HepG2 (cell line): Measurements from ENCODE around the gene SRRM3. TPM values are rescaled to one million over a fixed set of nuclear protein-coding genes. Genes with fewer than 3 reads are reported as not detected.

Experiments
- AKNA ChIP-seq: sonication (generic); formaldehyde crosslinking; IDR thresholded peaks from 2 replicates; pipeline ENCODE4 v1.4.0; 2020; ENCODE audit warnings: missing genetic modification reagents, borderline replicate concordance
- CC2D1A ChIP-seq: sonication (generic); formaldehyde crosslinking; IDR thresholded peaks from 2 replicates; pipeline ENCODE4 v1.8.1; 2023; ENCODE audit warnings: mild to moderate bottlenecking, missing genetic modification reagents
- FOXA1 ChIP-seq, 2 experiments: fragments of 450-650 bp in 1 of 2; sonication (generic) in 1 of 2; formaldehyde crosslinking in 1 of 2; IDR thresholded peaks; 2 replicates each; pipeline versions ENCODE4 v1.4.0 to v1.6.1; 2016 to 2020; ENCODE audit warnings: missing genetic modification reagents in 1 of 2
- PATZ1 ChIP-seq: sonication (generic); formaldehyde crosslinking; IDR thresholded peaks from 2 replicates; pipeline ENCODE4 v1.4.0; 2020; ENCODE audit warnings: missing genetic modification reagents
- SKI ChIP-seq: fragments of 450-650 bp; IDR thresholded peaks from one replicate; pipeline ENCODE4 v1.6.1; 2018; ENCODE audit warnings: mild to moderate bottlenecking; ENCODE audit not compliant: partially characterized antibody
- SNAPC2 ChIP-seq: sonication (generic); formaldehyde crosslinking; IDR thresholded peaks from 2 replicates; pipeline ENCODE4 v1.8.1; 2022; ENCODE audit warnings: mild to moderate bottlenecking, missing genetic modification reagents
- ZFP91 ChIP-seq: sonication (generic); formaldehyde crosslinking; IDR thresholded peaks from 2 replicates; pipeline ENCODE4 v1.9.0; 2022; ENCODE audit warnings: missing genetic modification reagents, mild to moderate bottlenecking, borderline replicate concordance
- ZSCAN29 ChIP-seq: sonication (generic); formaldehyde crosslinking; conservative IDR thresholded peaks from 2 replicates; pipeline ENCODE4 v1.4.0; 2020; ENCODE audit warnings: mild to moderate bottlenecking, missing genetic modification reagents
- polyA plus RNA-seq, 8 experiments: library from polyadenylated mRNA; depleted of rRNA in 3 of 8; stranded (reverse) in 7 of 8; unstranded in 1 of 8; fragments of >200 nt; fragmentation: Illumina TruSeq in 4 of 8; extraction: Trizol in 4 of 8; gene quantifications; 2 replicates each; pipeline versions ENCODE4 v1.2.1 to v1.2.3, GENCODE V29; 2011 to 2016; ENCODE audit warnings: low read depth in 4 of 8, missing spikeins in 1 of 8, mixed read lengths in 1 of 8; ENCODE audit not compliant: insufficient read depth in 1 of 8
- total RNA-seq, 5 experiments: library from RNA; depleted of rRNA; stranded (reverse); fragments of >200 nt; fragmentation: Illumina TruSeq; extraction: Trizol; gene quantifications; 2 replicates each; pipeline ENCODE4 v1.2.3, GENCODE V29; 2016; ENCODE audit warnings: low read depth in 1 of 5
- TF ChIP-seq, protein P1 (sequence below): IDR thresholded peaks from 2 replicates; pipeline ENCODE4 v1.6.1; 2016; ENCODE audit warnings: mild to moderate bottlenecking
- TF ChIP-seq, protein P2 (sequence below), 2 experiments: sonication (generic) in 1 of 2; formaldehyde crosslinking in 1 of 2; IDR thresholded peaks; 2 replicates each; pipeline versions ENCODE4 v1.4.0 to v1.6.1; 2018 to 2020; ENCODE audit warnings: missing genetic modification reagents in 2 of 2, borderline replicate concordance in 1 of 2, low read depth in 1 of 2, mild to moderate bottlenecking in 1 of 2, missing biosample characterization in 1 of 2
- TF ChIP-seq, protein P3 (sequence below): sonication (generic); formaldehyde crosslinking; IDR thresholded peaks from 2 replicates; pipeline ENCODE4 v1.8.1; 2023; ENCODE audit warnings: mild to moderate bottlenecking, moderate library complexity, missing genetic modification reagents
- TF ChIP-seq, protein P4 (sequence below): IDR thresholded peaks from 2 replicates; pipeline ENCODE4 v1.6.1; 2016; ENCODE audit warnings: low read depth, borderline replicate concordance

The SRRM3 gene
- total and polyA plus RNA-seq, 2 of the 13 experiments (the other 11 are each of a cell fraction or from before 2014, with no cell fraction given), result 0.13 to 0.54 TPM

DNA sequence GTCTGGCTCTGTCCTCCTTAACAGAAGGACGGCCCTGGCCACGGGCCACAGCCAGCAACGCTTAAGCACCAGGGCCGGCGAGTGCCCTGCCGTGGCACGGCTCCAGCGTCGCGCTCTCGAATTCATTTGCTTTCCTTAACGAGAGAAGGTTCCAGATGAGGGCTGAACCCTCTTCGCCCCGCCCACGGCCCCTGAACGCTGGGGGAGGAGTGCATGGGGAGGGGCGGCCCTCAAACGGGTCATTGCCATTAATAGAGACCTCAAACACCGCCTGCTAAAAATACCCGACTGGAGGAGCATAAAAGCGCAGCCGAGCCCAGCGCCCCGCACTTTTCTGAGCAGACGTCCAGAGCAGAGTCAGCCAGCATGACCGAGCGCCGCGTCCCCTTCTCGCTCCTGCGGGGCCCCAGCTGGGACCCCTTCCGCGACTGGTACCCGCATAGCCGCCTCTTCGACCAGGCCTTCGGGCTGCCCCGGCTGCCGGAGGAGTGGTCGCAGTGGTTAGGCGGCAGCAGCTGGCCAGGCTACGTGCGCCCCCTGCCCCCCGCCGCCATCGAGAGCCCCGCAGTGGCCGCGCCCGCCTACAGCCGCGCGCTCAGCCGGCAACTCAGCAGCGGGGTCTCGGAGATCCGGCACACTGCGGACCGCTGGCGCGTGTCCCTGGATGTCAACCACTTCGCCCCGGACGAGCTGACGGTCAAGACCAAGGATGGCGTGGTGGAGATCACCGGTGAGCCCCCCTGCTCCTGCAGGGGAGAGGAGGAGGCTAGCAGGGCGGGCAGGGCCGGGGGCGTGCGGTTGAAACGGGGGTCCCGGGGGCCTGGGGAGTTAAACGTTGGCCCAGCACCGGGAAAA, 100.9 kb downstream of the SRRM3 start, which contains the start of gene HSPB1 (continued):
- TF ChIP-seq, protein P1, sequence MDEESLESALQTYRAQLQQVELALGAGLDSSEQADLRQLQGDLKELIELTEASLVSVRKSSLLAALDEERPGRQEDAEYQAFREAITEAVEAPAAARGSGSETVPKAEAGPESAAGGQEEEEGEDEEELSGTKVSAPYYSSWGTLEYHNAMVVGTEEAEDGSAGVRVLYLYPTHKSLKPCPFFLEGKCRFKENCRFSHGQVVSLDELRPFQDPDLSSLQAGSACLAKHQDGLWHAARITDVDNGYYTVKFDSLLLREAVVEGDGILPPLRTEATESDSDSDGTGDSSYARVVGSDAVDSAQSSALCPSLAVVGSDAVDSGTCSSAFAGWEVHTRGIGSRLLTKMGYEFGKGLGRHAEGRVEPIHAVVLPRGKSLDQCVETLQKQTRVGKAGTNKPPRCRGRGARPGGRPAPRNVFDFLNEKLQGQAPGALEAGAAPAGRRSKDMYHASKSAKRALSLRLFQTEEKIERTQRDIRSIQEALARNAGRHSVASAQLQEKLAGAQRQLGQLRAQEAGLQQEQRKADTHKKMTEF (CRISPR knock-in tag), result peak; percentile 79
- TF ChIP-seq PATZ1 (CRISPR knock-in tag) (peak; percentile 75; the same call in 1 of the 2 replicates), ZFP91 (peak; percentile 51), AKNA (CRISPR knock-in tag) (no peak), FOXA1 (IDR thresholded peaks at IDR 0.05) (no peak), FOXA1 (CRISPR knock-in tag; IDR thresholded peaks at IDR 0.05) (no peak), SKI (no peak), ZSCAN29 (CRISPR knock-in tag) (0 out of 2 replicates have a peak, but pooled peaks have one; percentile 42), SNAPC2 (CRISPR knock-in tag) (0 out of 2 replicates have a peak, but pooled peaks have one; percentile 34), CC2D1A (CRISPR knock-in tag) (no peak)
- TF ChIP-seq, protein P2, sequence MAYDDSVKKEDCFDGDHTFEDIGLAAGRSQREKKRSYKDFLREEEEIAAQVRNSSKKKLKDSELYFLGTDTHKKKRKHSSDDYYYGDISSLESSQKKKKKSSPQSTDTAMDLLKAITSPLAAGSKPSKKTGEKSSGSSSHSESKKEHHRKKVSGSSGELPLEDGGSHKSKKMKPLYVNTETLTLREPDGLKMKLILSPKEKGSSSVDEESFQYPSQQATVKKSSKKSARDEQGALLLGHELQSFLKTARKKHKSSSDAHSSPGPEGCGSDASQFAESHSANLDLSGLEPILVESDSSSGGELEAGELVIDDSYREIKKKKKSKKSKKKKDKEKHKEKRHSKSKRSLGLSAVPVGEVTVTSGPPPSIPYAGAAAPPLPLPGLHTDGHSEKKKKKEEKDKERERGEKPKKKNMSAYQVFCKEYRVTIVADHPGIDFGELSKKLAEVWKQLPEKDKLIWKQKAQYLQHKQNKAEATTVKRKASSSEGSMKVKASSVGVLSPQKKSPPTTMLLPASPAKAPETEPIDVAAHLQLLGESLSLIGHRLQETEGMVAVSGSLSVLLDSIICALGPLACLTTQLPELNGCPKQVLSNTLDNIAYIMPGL (CRISPR knock-in tag; IDR thresholded peaks at IDR 0.05; ENCODE audit: borderline replicate concordance in 1 of 2, low read depth in 1 of 2), result peak in 1 of 2 experiments; percentile 68; a peak in 3 of 4 replicates
- TF ChIP-seq, protein P3, sequence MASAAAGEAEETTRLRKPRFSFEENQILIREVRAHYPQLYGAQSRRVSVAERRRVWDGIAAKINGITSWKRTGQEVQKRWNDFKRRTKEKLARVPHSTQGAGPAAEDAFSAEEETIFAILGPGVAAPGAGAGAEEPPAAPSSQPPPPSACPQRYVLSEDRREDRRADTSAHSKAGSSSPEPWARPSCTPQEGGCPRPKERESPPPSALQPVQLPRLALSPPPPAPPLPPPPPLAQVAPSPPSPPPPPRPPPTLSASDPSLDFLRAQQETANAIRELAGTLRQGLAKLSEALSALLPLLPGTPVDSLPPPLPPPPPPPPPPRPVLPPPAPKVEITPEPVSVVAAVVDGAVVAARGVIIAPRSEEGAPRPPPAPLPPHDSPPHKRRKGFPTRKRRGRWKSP, result peak; percentile 70
- TF ChIP-seq, protein P4, sequence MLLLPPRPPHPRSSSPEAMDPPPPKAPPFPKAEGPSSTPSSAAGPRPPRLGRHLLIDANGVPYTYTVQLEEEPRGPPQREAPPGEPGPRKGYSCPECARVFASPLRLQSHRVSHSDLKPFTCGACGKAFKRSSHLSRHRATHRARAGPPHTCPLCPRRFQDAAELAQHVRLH (CRISPR knock-in tag), result peak; percentile 13; the same call in 1 of the 2 replicates
